RWPE2 (cell line): Measurements from ENCODE around the gene ZFPM1.

Source experiments
- ATAC-seq: fragments of 200-7000 bp; cut with Tn5 transposase; 3 replicates; pipeline ENCODE4 v1.9.1; 2021; ENCODE audit warnings: low read depth
- DNase-seq: peaks from one replicate; pipeline ENCODE4 v3.0.0-alpha.2; 2020; ENCODE audit warnings: low spot score
- H3K27ac ChIP-seq: fragments of 450-650 bp; 2 replicates; pipeline ENCODE4 v1.5.1; 2017; ENCODE audit warnings: mild to moderate bottlenecking; ENCODE audit not compliant: poor library complexity, severe bottlenecking
- H3K27me3 ChIP-seq: fragments of 250-450 bp; sonication (Bioruptor Pico); 2 replicates; pipeline ENCODE4 v1.5.1; 2021; ENCODE audit warnings: mild to moderate bottlenecking, moderate library complexity; ENCODE audit not compliant: insufficient read depth, poor library complexity, severe bottlenecking
- H3K36me3 ChIP-seq: fragments of 250-450 bp; sonication (Bioruptor Pico); 2 replicates; pipeline ENCODE4 v1.5.1; 2020; ENCODE audit warnings: low read depth, mild to moderate bottlenecking, moderate library complexity
- H3K4me1 ChIP-seq: fragments of 250-450 bp; sonication (Bioruptor Pico); 2 replicates; pipeline ENCODE4 v1.5.1; 2021; ENCODE audit warnings: mild to moderate bottlenecking, moderate library complexity; ENCODE audit not compliant: insufficient read depth, poor library complexity, severe bottlenecking
- H3K4me3 ChIP-seq: fragments of 250-450 bp; sonication (Bioruptor Pico); 2 replicates; pipeline ENCODE4 v1.5.1; 2021; ENCODE audit warnings: mild to moderate bottlenecking, moderate library complexity; ENCODE audit not compliant: severe bottlenecking
- H3K9me3 ChIP-seq: fragments of 250-450 bp; sonication (Bioruptor Pico); 2 replicates; pipeline ENCODE4 v1.5.1; 2021; ENCODE audit warnings: mild to moderate bottlenecking, moderate library complexity; ENCODE audit not compliant: severe bottlenecking
- CTCF ChIP-seq: fragments of 450-650 bp; IDR thresholded peaks from one replicate; pipeline ENCODE4 v1.5.1; 2017; ENCODE audit warnings: mild to moderate bottlenecking, moderate library complexity; ENCODE audit not compliant: poor library complexity, severe bottlenecking

ZFPM1 gene

GRCh38 chr16:88545781-88546180, 92.7 kb downstream of the ZFPM1 start:
- H3K36me3 ChIP-seq: no peaks in the 10 kb centered on the region
- TF ChIP-seq CTCF: no peak
- H3K27me3 ChIP-seq: peaks cover 12% of the 10 kb centered on the region
- no peak overlapping the region for H3K27ac ChIP-seq
- H3K4me1 ChIP-seq: no peaks in the 10 kb centered on the region
- DNase-seq: no peak
- ATAC-seq: no peak
- H3K9me3 ChIP-seq: peaks cover 9% of the 10 kb centered on the region
- no peak overlapping the region for H3K4me3 ChIP-seq

- no peak overlapping the region for H3K27ac ChIP-seq
- no peaks in the 10 kb centered on the region for H3K36me3 ChIP-seq
- H3K4me3 ChIP-seq: no peak overlapping the region
- H3K27me3 ChIP-seq: peaks cover 25% of the 10 kb centered on the region
- no peak for TF ChIP-seq CTCF
- no peak for ATAC-seq
- H3K4me1 ChIP-seq: no peaks in the 10 kb centered on the region
- DNase-seq: no peak
- H3K9me3 ChIP-seq: peaks cover 3% of the 10 kb centered on the region
Observed at GRCh38 chr16:88548131-88548874, 95.2 kb downstream of the ZFPM1 start.

GRCh38 chr16:88548985-88549384, 95.9 kb downstream of the ZFPM1 start:
- ATAC-seq: no peak
- no peaks in the 10 kb centered on the region for H3K9me3 ChIP-seq
- H3K36me3 ChIP-seq: no peaks in the 10 kb centered on the region
- H3K4me3 ChIP-seq: no peak overlapping the region
- H3K27me3 ChIP-seq: peaks cover 31% of the 10 kb centered on the region
- DNase-seq: no peak
- no peaks in the 10 kb centered on the region for H3K4me1 ChIP-seq
- no peak overlapping the region for H3K27ac ChIP-seq
- TF ChIP-seq CTCF: no peak

GRCh38 chr16:88549671-88550245, 96.7 kb downstream of the ZFPM1 start:
- Histone ChIP-seq H3K4me3 (no peak overlapping the region), H3K27ac (no peak overlapping the region), H3K4me1 (no peaks in the 10 kb centered on the region), H3K36me3 (no peaks in the 10 kb centered on the region), H3K9me3 (no peaks in the 10 kb centered on the region), H3K27me3 (peaks cover 38% of the 10 kb centered on the region)
- DNase-seq: no peak
- no peak for ATAC-seq
- no peak for TF ChIP-seq CTCF

- Histone ChIP-seq H3K4me1 (no peaks in the 10 kb centered on the region), H3K36me3 (no peaks in the 10 kb centered on the region), H3K4me3 (no peak overlapping the region), H3K27ac (no peak overlapping the region), H3K9me3 (no peaks in the 10 kb centered on the region), H3K27me3 (peaks cover 43% of the 10 kb centered on the region)
- no peak for TF ChIP-seq CTCF
- DNase-seq: no peak
- ATAC-seq: no peak
Observed at GRCh38 chr16:88550246-88550661, 97.2 kb downstream of the ZFPM1 start.
